Measurements from ENCODE around the gene GAS6. TPM values are rescaled to one million over a fixed set of nuclear protein-coding genes. Genes with fewer than 3 reads are reported as not detected.
"Not testable (repeated sequence)": the region's sequence is repeated elsewhere in the genome, so short reads cannot be mapped to it uniquely, and the experiment has no call there.

The GAS6 gene
- 3.3 TPM for total RNA-seq

DNA sequence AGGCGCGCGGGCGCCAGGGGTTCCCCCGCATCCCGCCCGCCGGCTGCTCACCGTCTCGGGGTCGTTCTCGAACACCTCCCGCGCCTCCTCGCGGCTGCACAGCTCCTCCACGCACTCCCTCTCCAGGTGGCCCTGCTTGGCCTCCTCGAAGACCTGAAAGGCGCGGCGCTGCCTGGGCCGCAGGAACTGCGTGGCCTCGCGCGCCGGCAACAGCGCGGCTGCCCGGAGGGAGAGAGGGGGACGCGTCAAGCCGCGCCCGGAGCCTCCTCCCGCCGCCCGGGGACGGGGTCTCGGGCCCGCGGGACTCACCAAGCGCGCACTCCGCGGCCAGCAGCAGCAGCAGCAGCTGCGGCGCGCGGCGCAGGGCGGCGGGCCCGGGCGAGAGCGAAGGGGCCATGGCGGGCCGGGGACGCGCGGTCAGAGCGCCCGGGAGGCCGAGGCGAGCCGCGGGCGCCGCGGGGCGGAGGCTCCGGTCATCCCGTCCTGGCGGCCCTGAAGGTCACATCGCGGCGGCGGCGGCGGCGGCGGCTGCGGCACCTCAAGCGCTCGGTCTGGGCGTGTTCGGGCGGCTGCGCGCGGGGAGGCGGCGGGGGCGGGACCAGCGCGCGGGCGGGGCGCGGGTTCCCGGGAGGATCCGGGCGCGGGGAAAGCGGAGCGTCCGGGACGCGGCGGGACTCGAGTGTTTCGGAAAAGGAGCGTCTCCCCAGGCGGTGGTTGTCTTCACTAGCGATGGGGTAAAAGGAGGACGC lies at the start of gene GAS6:
Gene GAS6 (minus strand): TSS at position 553 of the 749 bp plus-strand sequence. CDS start 156 bp downstream, at position 397.
- Histone ChIP-seq H3K9me3 (ENCODE audit: low read depth, low read length) (no peaks in the 10 kb centered on the region), H3K27me3 (ENCODE audit: insufficient read depth, low read length) (peaks cover 37% of the 10 kb centered on the region), H3K4me1 (ENCODE audit: insufficient read depth, low read length) (peaks cover 22% of the 10 kb centered on the region), H3K4me3 (ENCODE audit: low read length) (peak within 1 kb of the TSS; percentile 30)

DNA sequence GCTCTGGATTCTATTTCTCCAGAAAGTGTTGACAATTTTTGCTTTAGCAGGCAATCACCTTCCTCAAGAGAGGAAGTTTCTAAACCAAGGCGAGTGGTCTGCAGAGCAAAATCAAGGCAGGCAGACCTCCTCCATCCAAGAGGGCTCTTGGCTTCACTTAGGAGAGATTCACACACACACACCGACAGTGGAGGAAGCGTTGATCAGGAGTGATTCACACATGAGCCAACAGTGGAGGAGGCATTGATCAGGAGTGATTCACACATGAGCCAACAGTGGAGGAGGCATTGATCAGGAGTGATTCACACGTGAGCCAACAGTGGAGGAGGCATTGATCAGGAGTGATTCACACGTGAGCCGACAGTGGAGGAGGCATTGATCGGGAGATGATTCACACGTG lies 49.5 kb upstream of the GAS6 start:
- not testable (repeated sequence) for H3K4me1 ChIP-seq (ENCODE audit: insufficient read depth, low read length); H3K4me3 ChIP-seq (ENCODE audit: low read length); H3K9me3 ChIP-seq (ENCODE audit: low read depth, low read length)
- H3K27me3 ChIP-seq (ENCODE audit: insufficient read depth, low read length): peaks cover 33% of the 10 kb centered on the region

DNA sequence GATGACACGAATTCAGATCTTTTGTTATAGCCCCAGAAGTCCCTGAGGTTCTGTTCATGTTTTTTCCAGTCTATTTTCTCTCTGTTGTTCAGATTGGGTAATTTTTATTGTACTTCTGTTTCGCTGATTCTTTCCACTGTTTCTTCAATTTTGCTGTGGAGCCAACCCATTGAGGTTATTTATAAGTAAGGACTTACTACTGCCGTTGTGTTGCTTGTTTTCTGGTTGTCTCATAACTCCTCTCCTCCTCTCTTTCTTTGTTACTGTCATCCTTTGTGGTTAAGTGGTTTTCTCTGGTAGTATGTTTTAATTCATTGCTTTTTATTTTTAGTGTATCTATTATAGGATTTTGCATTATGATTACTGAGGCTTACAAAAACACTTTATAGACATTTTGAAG lies 48.7 kb upstream of the GAS6 start:
- peaks cover 10% of the 10 kb centered on the region for H3K9me3 ChIP-seq (ENCODE audit: low read depth, low read length)
- no peak overlapping the region for H3K4me3 ChIP-seq (ENCODE audit: low read length)
- H3K27me3 ChIP-seq (ENCODE audit: insufficient read depth, low read length): peaks cover 36% of the 10 kb centered on the region
- no peaks in the 10 kb centered on the region for H3K4me1 ChIP-seq (ENCODE audit: insufficient read depth, low read length)

- Histone ChIP-seq H3K4me1 (ENCODE audit: insufficient read depth, low read length) (no peaks in the 10 kb centered on the region), H3K27me3 (ENCODE audit: insufficient read depth, low read length) (peaks cover 34% of the 10 kb centered on the region), H3K4me3 (ENCODE audit: low read length) (no peak overlapping the region), H3K9me3 (ENCODE audit: low read depth, low read length) (peaks cover 10% of the 10 kb centered on the region)
Measured at GRCh38 chr13:113907635-113908617, 44.0 kb upstream of the GAS6 start.

GRCh38 chr13:113906571-113906970 lies 42.7 kb upstream of the GAS6 start:
- Histone ChIP-seq H3K27me3 (ENCODE audit: insufficient read depth, low read length) (peaks cover 25% of the 10 kb centered on the region), H3K4me3 (ENCODE audit: low read length) (no peak overlapping the region), H3K9me3 (ENCODE audit: low read depth, low read length) (no peaks in the 10 kb centered on the region), H3K4me1 (ENCODE audit: insufficient read depth, low read length) (no peaks in the 10 kb centered on the region)

DNA sequence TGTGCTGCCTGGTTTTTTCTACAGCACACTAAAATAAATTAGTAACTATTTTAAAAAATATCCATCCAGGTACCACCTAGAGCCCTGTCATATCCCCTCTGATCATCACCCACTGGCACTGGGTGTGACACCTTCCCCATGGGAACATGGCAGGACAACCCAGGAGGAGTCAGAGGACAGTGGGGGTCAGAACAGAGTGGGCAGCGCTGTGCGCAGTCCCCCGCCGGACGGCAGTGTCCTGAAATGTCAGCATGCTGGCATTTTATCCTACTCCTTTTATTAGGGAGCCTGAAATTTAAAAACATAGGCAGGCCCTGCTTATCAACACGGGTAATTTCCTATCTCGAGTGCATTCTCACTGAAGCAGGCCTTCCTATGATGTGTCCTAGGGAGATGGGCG lies 42.1 kb upstream of the GAS6 start:
- no peak overlapping the region for H3K4me3 ChIP-seq (ENCODE audit: low read length)
- no peaks in the 10 kb centered on the region for H3K4me1 ChIP-seq (ENCODE audit: insufficient read depth, low read length)
- no peaks in the 10 kb centered on the region for H3K9me3 ChIP-seq (ENCODE audit: low read depth, low read length)
- H3K27me3 ChIP-seq (ENCODE audit: insufficient read depth, low read length): peaks cover 20% of the 10 kb centered on the region

GRCh38 chr13:113905018-113905417 lies 41.1 kb upstream of the GAS6 start:
- Histone ChIP-seq H3K9me3 (ENCODE audit: low read depth, low read length) (no peaks in the 10 kb centered on the region), H3K4me3 (ENCODE audit: low read length) (no peak overlapping the region), H3K4me1 (ENCODE audit: insufficient read depth, low read length) (no peaks in the 10 kb centered on the region), H3K27me3 (ENCODE audit: insufficient read depth, low read length) (peaks cover 12% of the 10 kb centered on the region)

DNA sequence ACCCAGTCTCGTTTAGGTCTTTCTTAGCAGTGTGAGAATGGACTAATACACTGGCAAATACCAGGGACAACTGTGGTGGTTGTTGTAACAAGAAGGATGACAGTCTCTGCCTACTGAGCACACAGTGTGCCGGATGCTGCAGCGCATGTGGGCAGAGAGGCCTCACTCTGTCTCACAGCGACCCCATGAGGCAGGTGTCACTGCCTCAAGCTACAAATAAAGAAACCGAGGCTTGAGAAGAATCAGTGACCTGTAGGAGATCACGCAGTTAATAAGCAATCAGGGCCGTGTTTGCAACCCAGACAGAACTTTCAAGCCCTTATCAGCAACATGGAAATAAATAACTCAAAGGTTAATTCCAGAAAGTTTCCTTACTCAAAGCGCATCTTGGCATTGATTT lies 40.5 kb upstream of the GAS6 start:
- Histone ChIP-seq H3K4me1 (ENCODE audit: insufficient read depth, low read length) (no peaks in the 10 kb centered on the region), H3K27me3 (ENCODE audit: insufficient read depth, low read length) (peaks cover 12% of the 10 kb centered on the region), H3K4me3 (ENCODE audit: low read length) (no peak overlapping the region), H3K9me3 (ENCODE audit: low read depth, low read length) (no peaks in the 10 kb centered on the region)

DNA sequence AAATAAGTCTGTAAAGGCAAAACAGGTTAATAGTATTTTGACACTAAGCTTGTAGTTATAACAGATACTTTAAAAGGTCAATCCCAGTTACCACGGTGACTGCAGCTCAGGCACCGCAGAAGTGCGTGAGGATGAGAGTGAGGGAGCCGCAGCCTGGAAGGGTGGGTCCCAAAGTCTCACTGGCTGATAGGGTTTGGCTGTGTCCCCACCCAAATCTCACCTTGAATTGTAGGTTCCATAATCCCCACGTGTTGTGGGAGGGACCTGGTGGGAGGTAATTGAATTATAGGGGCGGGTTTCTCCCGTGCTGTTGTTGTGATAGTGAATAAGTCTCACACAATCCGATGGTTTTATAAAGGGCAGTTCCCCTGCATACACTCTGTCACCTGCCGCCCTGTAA lies 40.0 kb upstream of the GAS6 start:
- Histone ChIP-seq H3K4me3 (ENCODE audit: low read length) (no peak overlapping the region), H3K4me1 (ENCODE audit: insufficient read depth, low read length) (no peaks in the 10 kb centered on the region), H3K27me3 (ENCODE audit: insufficient read depth, low read length) (peaks cover 8% of the 10 kb centered on the region), H3K9me3 (ENCODE audit: low read depth, low read length) (no peaks in the 10 kb centered on the region)

DNA sequence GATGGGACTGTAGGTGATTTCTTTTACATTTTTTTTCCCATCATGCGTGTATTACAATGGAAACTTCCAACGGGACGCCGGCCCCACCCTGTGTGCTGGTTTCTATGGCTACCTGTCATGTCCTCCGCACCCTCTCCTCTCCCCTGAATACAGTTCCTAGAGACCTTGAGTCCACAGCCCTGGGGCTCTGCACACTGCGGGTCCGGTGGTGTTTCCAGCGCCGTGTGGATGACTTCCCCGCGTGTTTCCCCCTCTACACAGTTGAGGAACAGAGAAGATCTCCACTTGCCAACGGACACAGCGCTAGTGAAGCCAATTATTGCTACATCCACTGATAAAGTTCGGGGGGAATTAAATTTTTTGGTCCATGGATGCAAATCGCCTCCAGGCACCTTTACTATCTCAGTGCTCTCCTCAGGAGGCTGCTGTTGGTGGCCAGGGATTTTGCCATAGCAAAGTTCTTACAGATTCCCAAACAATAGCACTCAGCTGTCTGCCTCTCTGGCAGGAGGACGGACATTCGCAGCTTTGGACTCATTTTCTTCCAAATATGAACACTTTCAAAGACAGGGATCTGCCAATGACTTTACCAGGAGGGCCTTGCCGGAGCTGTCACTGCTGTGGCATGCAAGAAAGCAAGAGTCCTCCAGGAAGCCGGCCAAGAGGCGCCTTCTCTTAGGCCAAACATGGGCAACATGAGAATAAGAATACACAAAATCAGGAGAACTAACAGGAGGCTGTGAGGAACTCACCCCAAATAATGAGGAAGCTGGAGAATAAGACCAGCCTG lies 39.3 kb upstream of the GAS6 start:
- Histone ChIP-seq H3K9me3 (ENCODE audit: low read depth, low read length) (no peaks in the 10 kb centered on the region), H3K27me3 (ENCODE audit: insufficient read depth, low read length) (peaks cover 5% of the 10 kb centered on the region), H3K4me3 (ENCODE audit: low read length) (no peak overlapping the region), H3K4me1 (ENCODE audit: insufficient read depth, low read length) (no peaks in the 10 kb centered on the region)

- Histone ChIP-seq H3K27me3 (ENCODE audit: insufficient read depth, low read length) (peaks cover under 1% of the 10 kb centered on the region), H3K4me1 (ENCODE audit: insufficient read depth, low read length) (no peaks in the 10 kb centered on the region), H3K9me3 (ENCODE audit: low read depth, low read length) (no peaks in the 10 kb centered on the region), H3K4me3 (ENCODE audit: low read length) (no peak overlapping the region)
Measured at GRCh38 chr13:113902481-113902880, 38.6 kb upstream of the GAS6 start.

DNA sequence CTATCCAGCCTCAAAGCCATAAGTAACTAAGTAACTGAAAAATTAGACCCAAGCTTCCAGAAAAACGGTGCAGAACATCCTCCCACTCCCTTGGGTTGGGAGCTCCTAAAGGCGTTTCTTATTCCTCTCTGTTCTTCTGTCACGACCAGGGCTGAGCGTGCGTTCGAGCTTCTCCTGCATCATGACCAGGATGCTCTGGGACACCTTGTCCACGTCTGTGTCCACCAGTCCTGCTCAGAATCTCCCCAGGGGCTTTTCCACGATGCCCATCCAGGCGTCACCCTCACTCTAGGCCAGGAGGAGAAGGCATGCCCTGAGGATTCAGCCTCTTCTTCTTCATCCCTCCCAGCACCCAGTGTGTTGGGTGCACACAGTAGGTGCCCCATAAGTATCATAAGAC lies 37.8 kb upstream of the GAS6 start:
- Histone ChIP-seq H3K9me3 (ENCODE audit: low read depth, low read length) (no peaks in the 10 kb centered on the region), H3K4me3 (ENCODE audit: low read length) (no peak overlapping the region), H3K27me3 (ENCODE audit: insufficient read depth, low read length) (no peaks in the 10 kb centered on the region), H3K4me1 (ENCODE audit: insufficient read depth, low read length) (no peaks in the 10 kb centered on the region)

GRCh38 chr13:113901231-113901630 lies 37.4 kb upstream of the GAS6 start:
- Histone ChIP-seq H3K9me3 (ENCODE audit: low read depth, low read length) (no peaks in the 10 kb centered on the region), H3K4me3 (ENCODE audit: low read length) (no peak overlapping the region), H3K27me3 (ENCODE audit: insufficient read depth, low read length) (no peaks in the 10 kb centered on the region), H3K4me1 (ENCODE audit: insufficient read depth, low read length) (no peaks in the 10 kb centered on the region)

DNA sequence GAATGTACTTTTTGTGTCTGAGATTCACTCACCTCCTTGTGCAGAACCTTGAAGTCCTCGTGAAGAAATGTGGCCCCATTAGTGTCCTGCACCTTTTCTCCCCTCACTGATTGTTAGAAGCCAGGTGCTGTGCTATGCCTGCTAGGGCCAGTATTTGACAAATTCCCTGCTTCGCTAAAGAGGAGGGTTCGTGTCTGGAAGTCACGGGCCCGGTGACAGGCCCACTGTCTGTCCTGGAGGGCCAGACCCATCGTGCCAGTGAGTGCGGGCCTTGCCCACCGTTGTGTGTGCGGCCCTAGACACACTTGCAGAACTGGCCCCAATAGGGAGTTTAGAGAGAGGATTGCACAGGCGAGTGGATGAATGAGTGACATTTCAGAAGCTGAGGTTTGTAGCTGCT lies 36.8 kb upstream of the GAS6 start:
- no peak overlapping the region for H3K4me3 ChIP-seq (ENCODE audit: low read length)
- no peaks in the 10 kb centered on the region for H3K9me3 ChIP-seq (ENCODE audit: low read depth, low read length)
- no peaks in the 10 kb centered on the region for H3K27me3 ChIP-seq (ENCODE audit: insufficient read depth, low read length)
- H3K4me1 ChIP-seq (ENCODE audit: insufficient read depth, low read length): no peaks in the 10 kb centered on the region

DNA sequence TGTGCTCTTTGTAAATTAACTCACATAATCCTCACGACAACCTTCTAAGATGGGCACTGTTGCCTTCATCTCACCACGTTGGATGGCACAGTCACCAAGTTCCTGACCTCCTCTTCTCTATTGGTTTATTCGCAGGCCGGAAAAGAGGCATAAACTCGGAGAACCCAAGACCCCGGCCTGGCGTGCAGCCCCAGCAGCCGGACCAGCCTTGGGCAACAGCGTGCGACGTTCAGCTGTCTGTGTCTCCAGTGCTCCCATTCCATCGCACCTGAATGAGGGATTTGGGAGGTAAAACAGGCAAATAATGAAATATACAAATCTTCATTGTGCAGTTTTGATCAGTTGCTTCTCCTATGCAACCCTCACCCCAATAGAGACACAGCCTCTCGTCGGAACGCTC lies 34.5 kb upstream of the GAS6 start:
- Histone ChIP-seq H3K9me3 (ENCODE audit: low read depth, low read length) (no peaks in the 10 kb centered on the region), H3K4me1 (ENCODE audit: insufficient read depth, low read length) (no peaks in the 10 kb centered on the region), H3K4me3 (ENCODE audit: low read length) (no peak overlapping the region), H3K27me3 (ENCODE audit: insufficient read depth, low read length) (peaks cover 9% of the 10 kb centered on the region)
